ENCODE measurements around the gene ADCY3. TPM values are rescaled to one million over a fixed set of nuclear protein-coding genes. Genes with fewer than 3 reads are reported as not detected.

ADCY3 gene
- total RNA-seq, 1 experiment from 2014 or later = 39.5 TPM

DNA sequence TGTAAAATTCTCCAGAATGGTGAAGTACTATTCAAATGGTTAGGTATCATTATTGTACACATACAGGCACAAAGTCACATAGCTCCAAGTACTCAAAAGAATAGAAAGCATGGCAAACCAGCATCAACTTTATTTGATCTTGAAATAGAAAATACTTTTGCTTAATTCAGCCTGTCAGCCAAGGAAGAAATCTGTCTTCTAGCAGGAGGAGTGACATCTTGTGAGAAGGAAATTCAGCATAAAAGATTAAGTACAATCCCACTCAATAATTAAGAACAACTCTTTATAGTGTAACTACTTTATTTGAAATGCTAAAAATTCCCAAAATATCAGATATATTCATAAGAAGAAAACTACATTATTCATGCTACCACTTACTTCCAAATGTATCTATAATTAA is 35.9 kb upstream of the ADCY3 start:
- H2AK5ac ChIP-seq (ENCODE audit: insufficient read length, low read length) = no peak overlapping the region
- no peak overlapping the region for H2BK120ac ChIP-seq (ENCODE audit: low read depth, low read length, poor library complexity, severe bottlenecking)
- H3K23me2 ChIP-seq (ENCODE audit: insufficient read length, low read depth, low read length, poor library complexity, severe bottlenecking) = no peaks in the 10 kb centered on the region
- TF ChIP-seq, protein P1, sequence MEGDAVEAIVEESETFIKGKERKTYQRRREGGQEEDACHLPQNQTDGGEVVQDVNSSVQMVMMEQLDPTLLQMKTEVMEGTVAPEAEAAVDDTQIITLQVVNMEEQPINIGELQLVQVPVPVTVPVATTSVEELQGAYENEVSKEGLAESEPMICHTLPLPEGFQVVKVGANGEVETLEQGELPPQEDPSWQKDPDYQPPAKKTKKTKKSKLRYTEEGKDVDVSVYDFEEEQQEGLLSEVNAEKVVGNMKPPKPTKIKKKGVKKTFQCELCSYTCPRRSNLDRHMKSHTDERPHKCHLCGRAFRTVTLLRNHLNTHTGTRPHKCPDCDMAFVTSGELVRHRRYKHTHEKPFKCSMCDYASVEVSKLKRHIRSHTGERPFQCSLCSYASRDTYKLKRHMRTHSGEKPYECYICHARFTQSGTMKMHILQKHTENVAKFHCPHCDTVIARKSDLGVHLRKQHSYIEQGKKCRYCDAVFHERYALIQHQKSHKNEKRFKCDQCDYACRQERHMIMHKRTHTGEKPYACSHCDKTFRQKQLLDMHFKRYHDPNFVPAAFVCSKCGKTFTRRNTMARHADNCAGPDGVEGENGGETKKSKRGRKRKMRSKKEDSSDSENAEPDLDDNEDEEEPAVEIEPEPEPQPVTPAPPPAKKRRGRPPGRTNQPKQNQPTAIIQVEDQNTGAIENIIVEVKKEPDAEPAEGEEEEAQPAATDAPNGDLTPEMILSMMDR (conservative IDR thresholded peaks at IDR 0.05) = no peak
- H3K27me3 ChIP-seq (ENCODE audit: insufficient read depth, low read length) = no peaks in the 10 kb centered on the region
- no peak overlapping the region for H3K4me2 ChIP-seq (ENCODE audit: insufficient read depth, insufficient read length, low read length)
- no peaks in the 10 kb centered on the region for H3K9me3 ChIP-seq (ENCODE audit: control insufficient read depth, low read depth, low read length)
- H4K91ac ChIP-seq (ENCODE audit: insufficient read length, low read depth, low read length) = no peak overlapping the region
- no peaks in the 10 kb centered on the region for H3K79me2 ChIP-seq (ENCODE audit: insufficient read depth, low read length)
- no peak for DNase-seq
- H2BK5ac ChIP-seq (ENCODE audit: insufficient read length, low read length) = no peak overlapping the region
- H4K5ac ChIP-seq (ENCODE audit: insufficient read length, low read depth, low read length) = no peak overlapping the region
- H3K27ac Mint-ChIP-seq = no peak overlapping the region
- H2BK20ac ChIP-seq (ENCODE audit: low read depth, low read length, poor library complexity, severe bottlenecking) = no peak overlapping the region
- H3K23ac ChIP-seq (ENCODE audit: insufficient read length, low read depth, low read length) = no peak overlapping the region
- H2BK15ac ChIP-seq (ENCODE audit: low read depth, low read length) = no peak overlapping the region
- H3K4me1 Mint-ChIP-seq = no peaks in the 10 kb centered on the region
- no peak overlapping the region for H3K14ac ChIP-seq (ENCODE audit: insufficient read depth, low read length)
- no peak overlapping the region for H3K18ac ChIP-seq (ENCODE audit: insufficient read length, low read depth, low read length)
- no peak overlapping the region for H3K9ac ChIP-seq (ENCODE audit: extremely low read depth, insufficient read length, low read length)
- H3K36me3 Mint-ChIP-seq (ENCODE audit: insufficient read depth in 1 of 3, low read depth in 3 of 3) = peaks cover 31 to 64% (median 49%) of the 10 kb centered on the region in 3 experiments
- H3K4ac ChIP-seq (ENCODE audit: low read depth, low read length) = no peak overlapping the region
- no peaks in the 10 kb centered on the region for H3K79me1 ChIP-seq (ENCODE audit: insufficient read depth, low read depth, low read length, poor library complexity, severe bottlenecking)
- no peak overlapping the region for H3K4me3 Mint-ChIP-seq
- H3K4me1 ChIP-seq (ENCODE audit: insufficient read depth, low read length) = no peaks in the 10 kb centered on the region
- H3K27ac ChIP-seq (ENCODE audit: insufficient read length, low read depth, low read length) = no peak overlapping the region
- no peak overlapping the region for H2AFZ ChIP-seq (ENCODE audit: low read length)
- H3K9me3 Mint-ChIP-seq = peaks cover 0 to 7% of the 10 kb centered on the region in 2 experiments; a peak in 2 of 5 replicates
- H4K20me1 ChIP-seq (ENCODE audit: control insufficient read depth, insufficient read depth, insufficient read length) = no peaks in the 10 kb centered on the region
- H4K8ac ChIP-seq (replicated peaks; ENCODE audit: insufficient read length, low read depth, low read length) = no peak overlapping the region
- no peak overlapping the region for H3K56ac ChIP-seq (ENCODE audit: insufficient read length, low read depth, low read length)
- no peak overlapping the region for H2BK12ac ChIP-seq (ENCODE audit: insufficient read length, low read depth, low read length)
- no peaks in the 10 kb centered on the region for H3K27me3 Mint-ChIP-seq (ENCODE audit: low read depth)
- no peak overlapping the region for H3T11ph ChIP-seq (ENCODE audit: low read length)

Data from H9 (cell line).